SU-DHL-6 (cell line): ENCODE measurements around the gene UBR4.

Experiments
- H2AFZ ChIP-seq: fragments of 200-600 bp; sonication (generic); 2 replicates; pipeline ENCODE4 v1.6.1; 2014; ENCODE audit warnings: low read depth, mild to moderate bottlenecking, moderate library complexity, mixed read lengths, antibody characterized with exemption, low read length; ENCODE audit not compliant: severe bottlenecking
- H3F3A ChIP-seq: fragments of 200-600 bp; shearing (Covaris generic); 2 replicates; pipeline ENCODE4 v1.6.0; 2016; ENCODE audit warnings: antibody characterized with exemption, mild to moderate bottlenecking; ENCODE audit not compliant: insufficient read depth
- H3K27ac ChIP-seq: fragments of 200-600 bp; sonication (generic); 2 replicates; pipeline ENCODE4 v1.5.1; 2016; ENCODE audit warnings: low read depth, mild to moderate bottlenecking, low read length, moderate library complexity, mixed read lengths
- H3K27me3 ChIP-seq: fragments of 200-600 bp; sonication (generic), shearing (Covaris generic); 2 replicates; pipeline ENCODE4 v1.6.0; 2014; ENCODE audit warnings: mild to moderate bottlenecking, low read length
- H3K36me3 ChIP-seq: fragments of 200-600 bp; sonication (generic); 2 replicates; pipeline ENCODE4 v1.6.1; 2014; ENCODE audit warnings: mild to moderate bottlenecking, low read length, mixed read lengths
- H3K4me2 ChIP-seq: fragments of 300-600, 200-600 bp; shearing (Covaris generic), sonication (generic); 2 replicates; pipeline ENCODE4 v1.6.0; 2014; ENCODE audit warnings: low read length, low read depth, mild to moderate bottlenecking; ENCODE audit not compliant: poor library complexity, severe bottlenecking
- H3K4me3 ChIP-seq: fragments of 200-600 bp; sonication (generic); 2 replicates; pipeline ENCODE4 v1.5.1; 2014; ENCODE audit warnings: antibody characterized with exemption, low read length, mild to moderate bottlenecking, mixed read lengths; ENCODE audit not compliant: insufficient read depth, poor library complexity, severe bottlenecking
- H3K79me2 ChIP-seq: fragments of 200-600 bp; sonication (generic); 2 replicates; pipeline ENCODE4 v1.6.1; 2014; ENCODE audit warnings: mild to moderate bottlenecking, low read length, moderate library complexity; ENCODE audit not compliant: insufficient read depth
- H3K9ac ChIP-seq: fragments of 200-600 bp; sonication (generic); 2 replicates; pipeline ENCODE4 v1.7.0; 2014; ENCODE audit warnings: mild to moderate bottlenecking, low read length
- H3K9me2 ChIP-seq: fragments of 200-600 bp; sonication (generic); replicated peaks from 2 replicates; pipeline ENCODE4 v1.6.1; 2014; ENCODE audit warnings: low read length; ENCODE audit not compliant: insufficient read depth
- H3K9me3 ChIP-seq: fragments of 200-600 bp; sonication (generic); 2 replicates; pipeline ENCODE4 v1.6.1; 2014; ENCODE audit warnings: low read length, mixed read lengths; ENCODE audit not compliant: insufficient read depth
- H4K20me1 ChIP-seq: fragments of 200-600 bp; sonication (generic); 2 replicates; pipeline ENCODE4 v1.6.1; 2014; ENCODE audit warnings: low read depth, mild to moderate bottlenecking, antibody characterized with exemption, low read length, moderate library complexity, mixed read lengths
- EZH2phosphoT487 ChIP-seq: fragments of 200-600 bp; sonication (generic), shearing (Covaris generic); conservative IDR thresholded peaks from 2 replicates; pipeline ENCODE4 v1.6.1; 2018; ENCODE audit warnings: mild to moderate bottlenecking, antibody characterized with exemption, low read length, moderate library complexity, mixed read lengths
- TF ChIP-seq, protein P1 (sequence below): fragments of 200-600 bp; sonication (generic); IDR thresholded peaks from one replicate; pipeline ENCODE4 v1.5.1; 2017; ENCODE audit warnings: antibody characterized with exemption, mild to moderate bottlenecking, low read length, moderate library complexity; ENCODE audit not compliant: insufficient read depth, poor library complexity, severe bottlenecking

The UBR4 gene

DNA sequence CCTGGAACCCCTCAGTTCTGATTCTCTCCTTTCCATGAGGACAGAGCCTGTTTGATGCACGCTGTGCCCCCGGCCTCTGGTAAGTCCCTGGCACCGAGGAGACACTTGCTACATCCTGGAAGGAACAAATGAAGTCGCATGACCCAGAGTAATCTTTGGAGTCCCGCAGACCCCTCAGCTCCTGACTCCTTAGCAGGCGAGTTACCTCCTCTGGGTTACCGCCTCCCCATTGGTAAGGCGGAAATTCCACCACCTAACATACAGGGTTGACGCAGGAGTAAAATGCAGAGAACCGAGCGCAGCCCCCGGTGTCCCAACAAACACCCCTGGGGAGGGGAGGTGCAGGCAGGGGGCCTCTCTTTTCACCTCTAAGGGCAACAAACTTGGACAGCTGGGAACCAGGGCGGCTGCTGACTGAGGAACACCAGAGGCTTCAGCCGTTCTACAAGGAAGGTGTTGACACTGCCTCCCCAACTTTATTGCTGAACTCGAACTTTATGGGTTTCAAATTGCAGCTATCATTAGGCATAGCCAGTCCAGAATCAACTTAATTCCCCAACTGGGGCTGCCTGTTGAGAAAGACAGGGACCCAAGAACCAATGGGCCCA lies 138.3 kb downstream of the UBR4 start:
- Histone ChIP-seq H3K27ac (no peak overlapping the region), H3K9me3 (no peaks in the 10 kb centered on the region), H2AFZ (no peak overlapping the region), H3K4me3 (no peak overlapping the region), H3F3A (no peaks in the 10 kb centered on the region), H3K9me2 (no peaks in the 10 kb centered on the region), H3K4me2 (no peak overlapping the region), H3K27me3 (no peaks in the 10 kb centered on the region), H4K20me1 (no peaks in the 10 kb centered on the region), H3K36me3 (no peaks in the 10 kb centered on the region), H3K9ac (no peak overlapping the region), H3K79me2 (no peaks in the 10 kb centered on the region)
- no peak for TF ChIP-seq EZH2phosphoT487
- TF ChIP-seq, protein P1, sequence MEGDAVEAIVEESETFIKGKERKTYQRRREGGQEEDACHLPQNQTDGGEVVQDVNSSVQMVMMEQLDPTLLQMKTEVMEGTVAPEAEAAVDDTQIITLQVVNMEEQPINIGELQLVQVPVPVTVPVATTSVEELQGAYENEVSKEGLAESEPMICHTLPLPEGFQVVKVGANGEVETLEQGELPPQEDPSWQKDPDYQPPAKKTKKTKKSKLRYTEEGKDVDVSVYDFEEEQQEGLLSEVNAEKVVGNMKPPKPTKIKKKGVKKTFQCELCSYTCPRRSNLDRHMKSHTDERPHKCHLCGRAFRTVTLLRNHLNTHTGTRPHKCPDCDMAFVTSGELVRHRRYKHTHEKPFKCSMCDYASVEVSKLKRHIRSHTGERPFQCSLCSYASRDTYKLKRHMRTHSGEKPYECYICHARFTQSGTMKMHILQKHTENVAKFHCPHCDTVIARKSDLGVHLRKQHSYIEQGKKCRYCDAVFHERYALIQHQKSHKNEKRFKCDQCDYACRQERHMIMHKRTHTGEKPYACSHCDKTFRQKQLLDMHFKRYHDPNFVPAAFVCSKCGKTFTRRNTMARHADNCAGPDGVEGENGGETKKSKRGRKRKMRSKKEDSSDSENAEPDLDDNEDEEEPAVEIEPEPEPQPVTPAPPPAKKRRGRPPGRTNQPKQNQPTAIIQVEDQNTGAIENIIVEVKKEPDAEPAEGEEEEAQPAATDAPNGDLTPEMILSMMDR: no peak

DNA sequence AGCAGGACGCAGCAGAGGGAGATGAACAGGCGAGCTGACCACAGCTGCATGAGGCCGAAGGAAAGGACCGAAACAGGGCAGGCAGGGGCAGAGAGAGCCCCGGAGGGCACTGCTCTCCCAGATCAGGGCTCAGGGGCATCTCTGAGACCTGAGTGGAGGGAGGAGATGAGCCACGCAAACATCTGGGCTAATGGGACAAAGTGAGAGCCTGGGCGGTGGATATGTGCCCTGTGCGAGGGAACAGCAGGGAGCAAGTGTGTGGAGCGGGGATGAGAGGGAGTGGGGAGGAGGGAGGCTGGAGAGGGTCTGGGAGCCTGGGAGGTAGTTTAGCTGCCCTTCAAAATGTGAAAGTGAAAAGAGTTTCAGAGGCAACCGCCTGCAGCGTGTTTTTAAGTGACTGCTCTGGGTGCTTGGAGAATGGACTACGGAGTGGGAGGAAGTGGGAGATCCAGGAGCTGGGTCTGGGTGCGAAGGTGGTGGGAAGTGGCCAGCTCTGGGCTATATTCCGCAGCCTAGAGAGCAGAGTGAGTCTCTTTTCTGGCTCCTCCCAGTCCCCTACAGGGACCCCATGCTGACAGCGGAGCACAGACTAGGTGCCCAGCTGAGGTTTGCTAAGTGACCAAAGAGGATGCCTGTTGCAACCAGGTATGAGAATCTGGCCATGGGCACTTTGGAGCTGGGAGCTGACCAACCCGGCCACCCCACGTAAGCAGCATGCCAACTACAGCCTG lies 139.0 kb downstream of the UBR4 start:
- Histone ChIP-seq H3K9me2 (no peaks in the 10 kb centered on the region), H3K36me3 (no peaks in the 10 kb centered on the region), H3F3A (no peaks in the 10 kb centered on the region), H3K4me3 (no peak overlapping the region), H2AFZ (no peak overlapping the region), H3K4me2 (no peak overlapping the region), H4K20me1 (no peaks in the 10 kb centered on the region), H3K27me3 (no peaks in the 10 kb centered on the region), H3K79me2 (no peaks in the 10 kb centered on the region), H3K9me3 (no peaks in the 10 kb centered on the region), H3K27ac (no peak overlapping the region), H3K9ac (no peak overlapping the region)
- TF ChIP-seq, protein P1: no peak
- TF ChIP-seq EZH2phosphoT487: no peak

DNA sequence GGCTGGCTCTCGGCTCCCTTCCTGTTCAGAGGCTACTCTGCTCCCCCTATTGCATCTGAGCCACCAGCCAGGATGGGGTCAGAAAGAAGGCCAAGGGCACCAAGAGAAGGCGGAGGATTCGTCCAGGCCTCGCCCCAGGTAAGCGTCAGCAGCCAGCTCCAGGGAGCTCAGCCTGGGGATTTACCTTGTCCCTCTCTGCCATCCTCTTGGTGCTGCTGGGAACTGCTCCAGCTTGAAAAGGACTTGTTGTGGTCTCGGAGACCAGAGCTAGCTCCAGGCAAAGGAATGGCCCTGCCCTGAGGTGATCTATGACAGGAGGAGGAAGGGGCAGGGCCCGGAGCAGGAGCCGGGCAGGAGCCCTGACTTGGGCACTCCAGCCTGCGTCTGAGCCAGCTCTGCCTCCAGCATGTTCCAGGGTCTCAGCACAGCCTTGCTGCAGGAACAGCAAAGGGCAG lies 139.8 kb downstream of the UBR4 start:
- Histone ChIP-seq H3K79me2 (no peaks in the 10 kb centered on the region), H3K9ac (no peak overlapping the region), H3K9me3 (no peaks in the 10 kb centered on the region), H2AFZ (no peak overlapping the region), H3F3A (no peaks in the 10 kb centered on the region), H3K36me3 (no peaks in the 10 kb centered on the region), H3K27me3 (no peaks in the 10 kb centered on the region), H3K9me2 (no peaks in the 10 kb centered on the region), H3K4me2 (no peak overlapping the region), H4K20me1 (no peaks in the 10 kb centered on the region), H3K4me3 (no peak overlapping the region), H3K27ac (no peak overlapping the region)
- TF ChIP-seq, protein P1: no peak
- no peak for TF ChIP-seq EZH2phosphoT487
